GM23338 (cell line): Measurements from ENCODE around the gene SYT6. TPM values are rescaled to one million over a fixed set of nuclear protein-coding genes. Genes with fewer than 3 reads are reported as not detected.

ENCODE experiments used
- ATAC-seq: fragments of 200-7000 bp; cut with Tn5 transposase; 3 replicates; pipeline ENCODE4 v1.9.1; 2020
- DNase-seq: peaks from one replicate; pipeline ENCODE4 v3.0.0-alpha.2; 2015; ENCODE audit warnings: low spot score
- H2AFZ ChIP-seq: fragments of 200-600 bp; sonication (generic); 2 replicates; pipeline ENCODE4 v1.8.0; 2016; ENCODE audit warnings: antibody characterized with exemption, mild to moderate bottlenecking, moderate library complexity
- H3F3A ChIP-seq: fragments of 200-600 bp; sonication (generic); replicated peaks from 2 replicates; pipeline ENCODE4 v1.8.0; 2017; ENCODE audit warnings: antibody characterized with exemption, mixed run types, low read depth
- H3K27ac ChIP-seq: fragments of 200-600 bp; sonication (generic); 2 replicates; pipeline ENCODE4 v1.6.1; 2016; ENCODE audit warnings: low read depth
- H3K27me3 ChIP-seq: fragments of 200-600 bp; sonication (generic); 2 replicates; pipeline ENCODE4 v1.8.0; 2016; ENCODE audit warnings: mild to moderate bottlenecking, mixed run types, moderate library complexity; ENCODE audit not compliant: insufficient read depth
- H3K36me3 ChIP-seq: fragments of 200-600 bp; sonication (generic); 2 replicates; pipeline ENCODE4 v1.8.0; 2016; ENCODE audit warnings: mild to moderate bottlenecking; ENCODE audit not compliant: insufficient read depth
- H3K4me1 ChIP-seq: fragments of 200-600 bp; sonication (generic); 2 replicates; pipeline ENCODE4 v1.8.0; 2016; ENCODE audit warnings: mild to moderate bottlenecking, moderate library complexity; ENCODE audit not compliant: insufficient read depth
- H3K4me2 ChIP-seq: fragments of 200-600 bp; sonication (generic); 2 replicates; pipeline ENCODE4 v1.7.1; 2017; ENCODE audit warnings: mixed run types
- H3K4me3 ChIP-seq: fragments of 200-600 bp; sonication (generic); 2 replicates; pipeline ENCODE4 v1.6.1; 2016; ENCODE audit warnings: mixed run types
- H3K79me2 ChIP-seq: fragments of 200-600 bp; sonication (generic); replicated peaks from 2 replicates; pipeline ENCODE4 v1.8.0; 2017; ENCODE audit warnings: mild to moderate bottlenecking; ENCODE audit not compliant: insufficient read depth
- H3K9me2 ChIP-seq: fragments of 200-600 bp; sonication (generic); 2 replicates; pipeline ENCODE4 v1.8.0; 2017; ENCODE audit not compliant: insufficient read depth
- H4K20me1 ChIP-seq: fragments of 200-600 bp; sonication (generic); replicated peaks from 2 replicates; pipeline ENCODE4 v1.8.0; 2017; ENCODE audit warnings: mild to moderate bottlenecking; ENCODE audit not compliant: insufficient read depth
- H3K27ac Mint-ChIP-seq: 2 replicates; pipeline ENCODE4 v1.8.0; 2020; ENCODE audit warnings: inconsistent platforms, mild to moderate bottlenecking, moderate library complexity, mixed read lengths
- H3K27me3 Mint-ChIP-seq: 3 replicates; pipeline ENCODE4 v1.8.0; 2022; ENCODE audit warnings: low read depth, mild to moderate bottlenecking, moderate library complexity, mixed read lengths, inconsistent platforms; ENCODE audit not compliant: insufficient read depth, poor library complexity
- H3K36me3 Mint-ChIP-seq: 3 replicates; pipeline ENCODE4 v1.8.0; 2021; ENCODE audit warnings: low read depth, mild to moderate bottlenecking, inconsistent platforms, moderate library complexity, mixed read lengths
- H3K4me1 Mint-ChIP-seq: 3 replicates; pipeline ENCODE4 v1.8.0; 2020; ENCODE audit warnings: mild to moderate bottlenecking, inconsistent platforms, mixed read lengths
- H3K4me3 Mint-ChIP-seq: 3 replicates; pipeline ENCODE4 v1.8.0; 2021; ENCODE audit warnings: moderate library complexity, mild to moderate bottlenecking, inconsistent platforms, mixed read lengths
- H3K9me3 Mint-ChIP-seq: 3 replicates; pipeline ENCODE4 v1.8.0; 2020; ENCODE audit warnings: moderate library complexity, mild to moderate bottlenecking, inconsistent platforms, mixed read lengths
- CREB1 ChIP-seq: fragments of 250-450 bp; sonication (Bioruptor Pico); IDR thresholded peaks from 2 replicates; pipeline ENCODE4 v1.5.0; 2020; ENCODE audit warnings: low read depth, mild to moderate bottlenecking, moderate library complexity
- CTCF ChIP-seq, 2 experiments: fragments of 200-600 bp in 1 of 2; sonication (generic) in 1 of 2; conservative IDR thresholded peaks; 2 replicates each; pipeline versions ENCODE4 v1.5.1 to v1.6.1; 2016 to 2017; ENCODE audit warnings: antibody characterized with exemption in 2 of 2, low read depth in 2 of 2, mild to moderate bottlenecking in 2 of 2, moderate library complexity in 1 of 2
- ETS1 ChIP-seq: IDR thresholded peaks from 2 replicates; pipeline ENCODE4 v1.6.1; 2016; ENCODE audit warnings: antibody characterized with exemption
- EZH2 ChIP-seq: fragments of 200-600 bp; sonication (generic); IDR thresholded peaks from one replicate; pipeline ENCODE4 v1.8.0; 2017; ENCODE audit warnings: antibody characterized with exemption, mild to moderate bottlenecking, low read depth; ENCODE audit not compliant: unreplicated experiment
- EZH2phosphoT487 ChIP-seq: fragments of 200-600 bp; sonication (generic); IDR thresholded peaks from one replicate; pipeline ENCODE4 v1.8.1; 2018; ENCODE audit warnings: antibody characterized with exemption; ENCODE audit not compliant: unreplicated experiment
- JUNB ChIP-seq: IDR thresholded peaks from one replicate; pipeline ENCODE4 v1.6.1; 2016; ENCODE audit warnings: antibody characterized with exemption; ENCODE audit not compliant: unreplicated experiment
- NANOG ChIP-seq: IDR thresholded peaks from 2 replicates; pipeline ENCODE4 v1.6.1; 2016; ENCODE audit warnings: antibody characterized with exemption, borderline replicate concordance
- POLR2AphosphoS5 ChIP-seq: IDR thresholded peaks from 2 replicates; pipeline ENCODE4 v1.6.1; 2016; ENCODE audit warnings: antibody characterized with exemption, low read depth
- STAT1 ChIP-seq: IDR thresholded peaks from one replicate; pipeline ENCODE4 v1.6.1; 2016; ENCODE audit warnings: antibody characterized with exemption; ENCODE audit not compliant: unreplicated experiment
- ZNF114 ChIP-seq: fragments of 250-450 bp; sonication (Bioruptor Pico); IDR thresholded peaks from 2 replicates; pipeline ENCODE4 v1.5.0; 2020; ENCODE audit warnings: mild to moderate bottlenecking, moderate library complexity
- ZNF331 ChIP-seq: fragments of 250-450 bp; sonication (Bioruptor Pico); IDR thresholded peaks from 2 replicates; pipeline ENCODE4 v1.5.0; 2020; ENCODE audit warnings: low read depth, mild to moderate bottlenecking, moderate library complexity
- polyA plus RNA-seq: library from polyadenylated mRNA; unstranded; fragments of >200 nt; fragmentation: Nextera tagmentation; extraction: Ambion mirVana; gene quantifications from 2 replicates; pipeline ENCODE4 v1.2.1, GENCODE V29; 2016
- total RNA-seq: library from RNA; depleted of rRNA; stranded (reverse); fragments of >200 nt; shearing (Covaris generic); gene quantifications from 2 replicates; pipeline ENCODE4 v1.2.3, GENCODE V29; 2014
- TF ChIP-seq, protein P1 (sequence below): fragments of 250-450 bp; sonication (Bioruptor Pico); IDR thresholded peaks from 2 replicates; pipeline ENCODE4 v1.5.0; 2020; ENCODE audit warnings: mild to moderate bottlenecking, moderate library complexity
- TF ChIP-seq, protein P2 (sequence below): IDR thresholded peaks from one replicate; pipeline ENCODE4 v1.6.1; 2018; ENCODE audit warnings: antibody characterized with exemption; ENCODE audit not compliant: unreplicated experiment

The SYT6 gene
- total and polyA plus RNA-seq, 2 experiments from 2014 or later = 31.2 to 42.6 TPM

GRCh38 chr1:114061121-114061830 lies 92.4 kb downstream of the SYT6 start:
- no peaks in the 10 kb centered on the region for H3K79me2 ChIP-seq
- no peaks in the 10 kb centered on the region for H4K20me1 ChIP-seq
- Mint-ChIP-seq H3K9me3 (peaks cover 33% of the 10 kb centered on the region), H3K4me3 (no peak overlapping the region), H3K27me3 (peaks cover 4% of the 10 kb centered on the region), H3K36me3 (peaks cover 21% of the 10 kb centered on the region), H3K27ac (no peak overlapping the region), H3K4me1 (peaks cover 8% of the 10 kb centered on the region)
- H2AFZ ChIP-seq = no peak overlapping the region
- TF ChIP-seq ZNF114 (CRISPR knock-in tag) (no peak), NANOG (no peak), CREB1 (CRISPR knock-in tag) (no peak), EZH2phosphoT487 (no peak), CTCF (conservative IDR thresholded peaks at IDR 0.05; ENCODE audit: low read depth in 2 of 2) (no peak), POLR2AphosphoS5 (no peak), EZH2 (no peak), STAT1 (no peak), ETS1 (no peak), ZNF331 (CRISPR knock-in tag) (no peak), JUNB (no peak)
- TF ChIP-seq, protein P1, sequence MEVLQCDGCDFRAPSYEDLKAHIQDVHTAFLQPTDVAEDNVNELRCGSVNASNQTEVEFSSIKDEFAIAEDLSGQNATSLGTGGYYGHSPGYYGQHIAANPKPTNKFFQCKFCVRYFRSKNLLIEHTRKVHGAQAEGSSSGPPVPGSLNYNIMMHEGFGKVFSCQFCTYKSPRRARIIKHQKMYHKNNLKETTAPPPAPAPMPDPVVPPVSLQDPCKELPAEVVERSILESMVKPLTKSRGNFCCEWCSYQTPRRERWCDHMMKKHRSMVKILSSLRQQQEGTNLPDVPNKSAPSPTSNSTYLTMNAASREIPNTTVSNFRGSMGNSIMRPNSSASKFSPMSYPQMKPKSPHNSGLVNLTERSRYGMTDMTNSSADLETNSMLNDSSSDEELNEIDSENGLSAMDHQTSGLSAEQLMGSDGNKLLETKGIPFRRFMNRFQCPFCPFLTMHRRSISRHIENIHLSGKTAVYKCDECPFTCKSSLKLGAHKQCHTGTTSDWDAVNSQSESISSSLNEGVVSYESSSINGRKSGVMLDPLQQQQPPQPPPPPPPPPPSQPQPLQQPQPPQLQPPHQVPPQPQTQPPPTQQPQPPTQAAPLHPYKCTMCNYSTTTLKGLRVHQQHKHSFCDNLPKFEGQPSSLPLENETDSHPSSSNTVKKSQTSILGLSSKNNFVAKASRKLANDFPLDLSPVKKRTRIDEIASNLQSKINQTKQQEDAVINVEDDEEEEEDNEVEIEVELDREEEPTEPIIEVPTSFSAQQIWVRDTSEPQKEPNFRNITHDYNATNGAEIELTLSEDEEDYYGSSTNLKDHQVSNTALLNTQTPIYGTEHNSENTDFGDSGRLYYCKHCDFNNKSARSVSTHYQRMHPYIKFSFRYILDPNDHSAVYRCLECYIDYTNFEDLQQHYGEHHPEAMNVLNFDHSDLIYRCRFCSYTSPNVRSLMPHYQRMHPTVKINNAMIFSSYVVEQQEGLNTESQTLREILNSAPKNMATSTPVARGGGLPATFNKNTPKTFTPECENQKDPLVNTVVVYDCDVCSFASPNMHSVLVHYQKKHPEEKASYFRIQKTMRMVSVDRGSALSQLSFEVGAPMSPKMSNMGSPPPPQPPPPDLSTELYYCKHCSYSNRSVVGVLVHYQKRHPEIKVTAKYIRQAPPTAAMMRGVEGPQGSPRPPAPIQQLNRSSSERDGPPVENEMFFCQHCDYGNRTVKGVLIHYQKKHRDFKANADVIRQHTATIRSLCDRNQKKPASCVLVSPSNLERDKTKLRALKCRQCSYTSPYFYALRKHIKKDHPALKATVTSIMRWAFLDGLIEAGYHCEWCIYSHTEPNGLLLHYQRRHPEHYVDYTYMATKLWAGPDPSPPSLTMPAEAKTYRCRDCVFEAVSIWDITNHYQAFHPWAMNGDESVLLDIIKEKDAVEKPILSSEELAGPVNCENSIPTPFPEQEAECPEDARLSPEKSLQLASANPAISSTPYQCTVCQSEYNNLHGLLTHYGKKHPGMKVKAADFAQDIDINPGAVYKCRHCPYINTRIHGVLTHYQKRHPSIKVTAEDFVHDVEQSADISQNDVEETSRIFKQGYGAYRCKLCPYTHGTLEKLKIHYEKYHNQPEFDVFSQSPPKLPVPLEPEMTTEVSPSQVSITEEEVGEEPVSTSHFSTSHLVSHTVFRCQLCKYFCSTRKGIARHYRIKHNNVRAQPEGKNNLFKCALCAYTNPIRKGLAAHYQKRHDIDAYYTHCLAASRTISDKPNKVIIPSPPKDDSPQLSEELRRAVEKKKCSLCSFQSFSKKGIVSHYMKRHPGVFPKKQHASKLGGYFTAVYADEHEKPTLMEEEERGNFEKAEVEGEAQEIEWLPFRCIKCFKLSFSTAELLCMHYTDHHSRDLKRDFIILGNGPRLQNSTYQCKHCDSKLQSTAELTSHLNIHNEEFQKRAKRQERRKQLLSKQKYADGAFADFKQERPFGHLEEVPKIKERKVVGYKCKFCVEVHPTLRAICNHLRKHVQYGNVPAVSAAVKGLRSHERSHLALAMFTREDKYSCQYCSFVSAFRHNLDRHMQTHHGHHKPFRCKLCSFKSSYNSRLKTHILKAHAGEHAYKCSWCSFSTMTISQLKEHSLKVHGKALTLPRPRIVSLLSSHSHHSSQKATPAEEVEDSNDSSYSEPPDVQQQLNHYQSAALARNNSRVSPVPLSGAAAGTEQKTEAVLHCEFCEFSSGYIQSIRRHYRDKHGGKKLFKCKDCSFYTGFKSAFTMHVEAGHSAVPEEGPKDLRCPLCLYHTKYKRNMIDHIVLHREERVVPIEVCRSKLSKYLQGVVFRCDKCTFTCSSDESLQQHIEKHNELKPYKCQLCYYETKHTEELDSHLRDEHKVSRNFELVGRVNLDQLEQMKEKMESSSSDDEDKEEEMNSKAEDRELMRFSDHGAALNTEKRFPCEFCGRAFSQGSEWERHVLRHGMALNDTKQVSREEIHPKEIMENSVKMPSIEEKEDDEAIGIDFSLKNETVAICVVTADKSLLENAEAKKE (CRISPR knock-in tag) = no peak
- TF ChIP-seq, protein P2, sequence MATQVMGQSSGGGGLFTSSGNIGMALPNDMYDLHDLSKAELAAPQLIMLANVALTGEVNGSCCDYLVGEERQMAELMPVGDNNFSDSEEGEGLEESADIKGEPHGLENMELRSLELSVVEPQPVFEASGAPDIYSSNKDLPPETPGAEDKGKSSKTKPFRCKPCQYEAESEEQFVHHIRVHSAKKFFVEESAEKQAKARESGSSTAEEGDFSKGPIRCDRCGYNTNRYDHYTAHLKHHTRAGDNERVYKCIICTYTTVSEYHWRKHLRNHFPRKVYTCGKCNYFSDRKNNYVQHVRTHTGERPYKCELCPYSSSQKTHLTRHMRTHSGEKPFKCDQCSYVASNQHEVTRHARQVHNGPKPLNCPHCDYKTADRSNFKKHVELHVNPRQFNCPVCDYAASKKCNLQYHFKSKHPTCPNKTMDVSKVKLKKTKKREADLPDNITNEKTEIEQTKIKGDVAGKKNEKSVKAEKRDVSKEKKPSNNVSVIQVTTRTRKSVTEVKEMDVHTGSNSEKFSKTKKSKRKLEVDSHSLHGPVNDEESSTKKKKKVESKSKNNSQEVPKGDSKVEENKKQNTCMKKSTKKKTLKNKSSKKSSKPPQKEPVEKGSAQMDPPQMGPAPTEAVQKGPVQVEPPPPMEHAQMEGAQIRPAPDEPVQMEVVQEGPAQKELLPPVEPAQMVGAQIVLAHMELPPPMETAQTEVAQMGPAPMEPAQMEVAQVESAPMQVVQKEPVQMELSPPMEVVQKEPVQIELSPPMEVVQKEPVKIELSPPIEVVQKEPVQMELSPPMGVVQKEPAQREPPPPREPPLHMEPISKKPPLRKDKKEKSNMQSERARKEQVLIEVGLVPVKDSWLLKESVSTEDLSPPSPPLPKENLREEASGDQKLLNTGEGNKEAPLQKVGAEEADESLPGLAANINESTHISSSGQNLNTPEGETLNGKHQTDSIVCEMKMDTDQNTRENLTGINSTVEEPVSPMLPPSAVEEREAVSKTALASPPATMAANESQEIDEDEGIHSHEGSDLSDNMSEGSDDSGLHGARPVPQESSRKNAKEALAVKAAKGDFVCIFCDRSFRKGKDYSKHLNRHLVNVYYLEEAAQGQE = no peak
- H3K9me2 ChIP-seq = peaks cover 43% of the 10 kb centered on the region
- H3K4me2 ChIP-seq = no peak overlapping the region
- 0 out of 2 replicates have a peak, but pooled peaks cover 3% of the 10 kb centered on the region for H3K27me3 ChIP-seq
- H3K36me3 ChIP-seq = peaks cover 8% of the 10 kb centered on the region; the same call in 1 of the 2 replicates
- DNase-seq (no peak), ATAC-seq (no peak)
- H3K27ac ChIP-seq = no peak overlapping the region
- H3F3A ChIP-seq = no peaks in the 10 kb centered on the region
- no peak overlapping the region for H3K4me3 ChIP-seq
- H3K4me1 ChIP-seq = peaks cover 13% of the 10 kb centered on the region
